Cardiac fibroblast (primary cell): ENCODE results near the gene SPATA4.

Experiments
- DNase-seq, 2 donors: peaks; one replicate each; pipeline versions ENCODE4 v3.0.0 to v3.0.0-alpha.2; 2010; ENCODE audit warnings: low read depth in 2 of 2
- H3K4me3 ChIP-seq, 2 donors: replicated peaks in 1 of 2; 1 replicate in 1 of 2; 2 replicates in 1 of 2; pipeline ENCODE4 v1.5.1; 2011; ENCODE audit warnings: low read depth in 2 of 2, low read length in 2 of 2, mild to moderate bottlenecking in 2 of 2, moderate library complexity in 1 of 2
- TF ChIP-seq, protein P1 (sequence below): IDR thresholded peaks from one replicate; pipeline ENCODE4 v1.5.1; 2011; ENCODE audit warnings: low read depth, mild to moderate bottlenecking, low read length, inconsistent platforms

The SPATA4 gene

DNA sequence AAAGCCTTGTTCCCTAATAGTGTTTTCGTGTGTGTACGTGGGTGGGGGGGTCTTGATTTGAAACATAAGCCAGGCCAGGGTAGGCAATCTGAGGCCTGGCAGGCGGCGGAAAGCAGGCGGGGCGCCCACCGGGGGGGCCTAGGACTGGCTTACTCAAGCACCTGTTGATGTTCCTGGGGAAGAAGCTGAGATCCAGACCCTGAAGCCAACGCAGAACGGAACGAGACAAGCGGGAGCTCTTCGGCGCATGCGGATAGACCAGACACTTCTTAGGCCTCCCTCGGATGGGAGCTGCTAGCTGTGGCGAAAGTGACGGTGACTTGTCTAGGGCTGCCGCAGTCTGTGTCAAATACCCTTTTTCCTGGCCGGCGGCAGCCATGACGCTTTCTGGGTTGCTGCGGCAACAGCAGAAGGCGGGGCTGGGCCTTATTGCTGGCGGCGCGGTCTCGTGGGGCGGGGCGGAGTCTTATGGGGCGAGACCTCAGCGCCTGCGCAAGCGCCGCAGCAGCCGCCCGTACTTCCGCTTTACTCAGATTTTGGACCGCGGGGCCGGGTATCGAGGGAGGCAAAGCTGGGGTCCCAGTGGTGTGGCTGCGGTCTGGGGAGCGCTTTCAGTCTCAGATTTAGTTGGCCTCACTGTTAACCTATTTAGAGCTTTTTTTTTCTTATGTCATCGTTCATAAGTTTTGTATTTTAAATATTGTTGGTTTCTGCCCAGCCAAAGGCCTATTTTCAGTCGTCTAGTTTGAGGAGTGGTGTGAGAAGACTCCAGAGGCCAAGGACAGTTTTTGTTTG, at the start of gene SPATA4:
Gene SPATA4 (minus strand): TSS at position 402 of the 795 bp plus-strand sequence. CDS start 23 bp downstream, at position 379.
- H3K4me3 ChIP-seq = peak within 1 kb of the TSS; percentile 66 to 79
- TF ChIP-seq, protein P1, sequence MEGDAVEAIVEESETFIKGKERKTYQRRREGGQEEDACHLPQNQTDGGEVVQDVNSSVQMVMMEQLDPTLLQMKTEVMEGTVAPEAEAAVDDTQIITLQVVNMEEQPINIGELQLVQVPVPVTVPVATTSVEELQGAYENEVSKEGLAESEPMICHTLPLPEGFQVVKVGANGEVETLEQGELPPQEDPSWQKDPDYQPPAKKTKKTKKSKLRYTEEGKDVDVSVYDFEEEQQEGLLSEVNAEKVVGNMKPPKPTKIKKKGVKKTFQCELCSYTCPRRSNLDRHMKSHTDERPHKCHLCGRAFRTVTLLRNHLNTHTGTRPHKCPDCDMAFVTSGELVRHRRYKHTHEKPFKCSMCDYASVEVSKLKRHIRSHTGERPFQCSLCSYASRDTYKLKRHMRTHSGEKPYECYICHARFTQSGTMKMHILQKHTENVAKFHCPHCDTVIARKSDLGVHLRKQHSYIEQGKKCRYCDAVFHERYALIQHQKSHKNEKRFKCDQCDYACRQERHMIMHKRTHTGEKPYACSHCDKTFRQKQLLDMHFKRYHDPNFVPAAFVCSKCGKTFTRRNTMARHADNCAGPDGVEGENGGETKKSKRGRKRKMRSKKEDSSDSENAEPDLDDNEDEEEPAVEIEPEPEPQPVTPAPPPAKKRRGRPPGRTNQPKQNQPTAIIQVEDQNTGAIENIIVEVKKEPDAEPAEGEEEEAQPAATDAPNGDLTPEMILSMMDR = no peak
- DNase-seq = peak; percentile 93 to 95

DNA sequence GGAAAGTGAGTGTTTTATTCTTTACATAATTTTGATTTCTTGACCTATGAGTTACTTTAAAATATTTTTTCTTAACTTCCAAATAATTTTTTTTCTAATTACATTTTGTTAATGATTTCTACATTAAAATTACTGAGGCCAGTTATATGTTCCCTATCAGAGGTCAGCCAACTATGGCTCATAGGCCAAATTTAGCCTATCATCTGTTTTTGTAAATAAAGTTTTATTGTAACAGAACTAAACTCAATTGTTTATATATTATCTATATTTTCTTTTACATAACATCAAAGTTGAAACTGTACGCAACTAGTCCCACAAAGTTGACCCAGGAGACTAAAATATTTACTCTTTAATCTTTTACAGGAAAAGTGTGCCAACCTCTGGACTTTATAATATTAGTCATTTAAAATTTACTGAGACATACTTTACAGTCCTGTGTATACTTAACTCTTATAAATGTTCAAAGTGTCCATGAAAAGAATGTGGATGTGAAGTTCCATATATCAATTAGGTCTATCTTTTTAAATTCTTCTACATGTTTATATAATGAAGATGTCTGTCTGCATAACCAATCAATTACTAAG, 47.5 kb upstream of the SPATA4 start:
- no peak for DNase-seq
- TF ChIP-seq, protein P1 = no peak
- H3K4me3 ChIP-seq = no peak overlapping the region

DNA sequence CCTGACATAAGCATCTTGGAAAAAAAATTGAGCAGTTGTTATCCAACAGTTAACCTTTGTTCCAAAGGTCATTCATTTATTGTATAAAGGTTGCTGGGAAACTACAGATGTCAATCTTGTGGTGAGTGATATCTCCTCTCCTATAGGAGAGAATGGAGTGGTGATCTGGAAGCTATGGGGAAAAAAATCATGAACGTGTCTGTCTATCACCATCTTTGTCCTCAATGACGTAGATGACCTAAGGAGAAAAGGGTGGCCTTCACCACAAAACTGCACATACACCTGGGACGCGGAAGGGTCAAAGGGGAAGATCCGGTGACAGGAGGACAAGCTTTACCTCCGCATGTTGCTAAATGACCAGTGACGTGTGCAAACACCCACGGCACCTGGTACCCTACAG, 46.3 kb upstream of the SPATA4 start:
- DNase-seq = no peak
- no peak overlapping the region for H3K4me3 ChIP-seq
- TF ChIP-seq, protein P1 = no peak

DNA sequence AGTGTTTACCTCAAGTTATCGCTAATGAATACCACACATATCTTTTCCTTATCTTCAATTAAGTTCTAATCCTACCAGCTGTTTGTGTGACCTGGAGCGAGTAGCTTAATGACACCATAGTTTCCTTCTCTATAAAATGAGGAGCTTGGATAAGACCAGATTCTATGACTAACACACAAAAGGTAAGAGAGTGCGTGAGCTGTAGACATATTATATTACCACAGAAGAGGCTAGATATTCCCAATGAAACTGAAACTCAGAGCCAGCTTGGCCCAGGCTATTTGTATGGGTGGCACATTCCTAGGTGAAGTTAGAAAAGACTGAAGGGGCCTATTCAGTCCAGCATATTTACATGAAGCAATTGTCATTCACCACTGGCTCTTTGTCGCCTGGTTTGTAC, 43.4 kb upstream of the SPATA4 start:
- TF ChIP-seq, protein P1 = no peak
- H3K4me3 ChIP-seq = no peak overlapping the region
- DNase-seq = peak; percentile 26 to 29

DNA sequence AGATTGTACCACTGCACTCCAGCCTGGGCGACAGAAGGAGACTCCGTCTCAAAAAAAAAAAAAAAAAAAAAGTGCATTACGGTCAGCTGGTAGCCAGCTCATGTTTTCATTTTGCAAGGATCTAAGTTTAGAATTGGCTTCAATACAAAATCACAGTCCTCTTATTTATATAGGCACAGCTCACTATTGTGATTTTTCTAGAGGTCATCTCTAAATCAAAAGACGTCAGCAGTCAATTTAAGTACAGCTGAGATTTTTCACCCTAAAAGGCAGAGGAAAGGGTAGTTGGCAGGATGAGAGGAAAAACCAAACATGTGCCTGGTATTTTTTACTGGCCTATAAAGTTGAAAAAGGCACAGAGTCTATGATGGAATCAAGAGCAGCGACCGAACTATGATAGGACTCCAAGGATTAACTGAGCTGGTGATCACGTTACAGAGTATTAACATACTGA, 42.8 kb upstream of the SPATA4 start:
- TF ChIP-seq, protein P1 = no peak
- peak; percentile 88 to 90 for DNase-seq
- no peak overlapping the region for H3K4me3 ChIP-seq

DNA sequence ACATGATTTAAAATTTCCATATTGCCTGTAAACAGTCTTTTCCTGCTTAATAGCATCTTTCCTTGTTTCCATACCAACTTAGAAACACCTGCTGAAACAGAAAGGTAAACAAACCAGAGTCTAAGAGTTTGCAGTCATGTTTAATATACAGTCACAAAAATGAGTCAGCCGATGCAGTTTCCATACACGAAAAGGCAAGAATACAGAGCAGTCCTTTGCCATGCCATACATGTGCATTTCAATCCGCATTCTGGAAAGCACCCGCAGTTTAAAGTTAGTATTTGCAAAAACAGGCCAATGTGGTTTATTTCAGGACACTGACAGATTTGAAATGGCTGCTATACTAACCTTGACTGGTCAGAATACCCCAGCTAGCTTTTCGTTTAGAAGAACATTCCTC, 41.6 kb upstream of the SPATA4 start:
- TF ChIP-seq, protein P1 = no peak
- H3K4me3 ChIP-seq = no peak overlapping the region
- peak in 1 of 2 donors; percentile 53 for DNase-seq
